Occipital lobe (tissue), 2 donors: ENCODE results near the gene H19. TPM values are rescaled to one million over a fixed set of nuclear protein-coding genes. Genes with fewer than 3 reads are reported as not detected.

ENCODE experiments used
- DNase-seq: peaks from one replicate; lab custom pipeline; 2025; lab: John Stamatoyannopoulos, UW
- total RNA-seq: library from RNA; depleted of rRNA; stranded (reverse); fragments of >200 nt; gene quantifications from one replicate; pipeline ENCODE4 v1.2.3, GENCODE V29; 2014

H19 gene
- 10.8 TPM for total RNA-seq

DNA sequence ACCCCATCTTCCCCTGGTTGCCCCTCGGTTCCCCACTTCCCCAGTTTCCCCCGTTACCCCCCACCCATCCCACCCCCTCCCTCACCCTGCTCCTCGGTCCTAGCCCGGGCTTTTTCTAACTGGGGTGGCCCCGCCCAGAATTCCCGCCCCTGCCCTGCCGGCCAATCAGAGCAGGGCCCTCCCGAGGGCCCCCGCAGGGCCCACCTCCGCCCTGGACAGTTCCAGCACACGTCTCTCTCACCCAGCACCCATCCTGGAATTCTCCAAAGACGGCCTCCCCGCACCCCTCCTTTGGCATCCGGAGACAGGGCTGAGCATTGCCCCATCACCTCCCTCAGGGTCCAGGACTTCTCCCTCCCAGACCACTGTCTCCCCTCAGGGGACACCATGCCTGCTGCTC, at the start of gene H19:
Gene H19 (minus strand): TSS at position 88 of the 400 bp plus-strand sequence.
- DNase-seq = no peak

DNA sequence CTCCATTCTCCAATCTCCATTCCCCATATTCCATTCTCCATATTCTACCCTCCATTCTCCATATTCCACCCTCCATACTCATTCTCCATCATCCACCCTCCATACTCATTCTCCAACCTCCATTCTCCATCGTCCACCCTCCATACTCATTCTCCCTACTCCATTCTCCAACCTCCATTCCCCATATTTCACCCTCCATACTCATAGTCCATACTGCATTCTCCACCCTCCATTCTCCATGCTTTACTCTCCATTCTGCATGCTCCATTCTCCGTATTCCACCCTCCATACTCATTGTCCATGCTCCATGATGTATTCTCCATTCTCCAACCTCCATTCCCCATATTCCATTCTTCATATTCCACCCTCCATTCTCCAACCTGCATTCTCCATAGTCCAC, 44.3 kb upstream of the H19 start:
- no peak for DNase-seq

DNA sequence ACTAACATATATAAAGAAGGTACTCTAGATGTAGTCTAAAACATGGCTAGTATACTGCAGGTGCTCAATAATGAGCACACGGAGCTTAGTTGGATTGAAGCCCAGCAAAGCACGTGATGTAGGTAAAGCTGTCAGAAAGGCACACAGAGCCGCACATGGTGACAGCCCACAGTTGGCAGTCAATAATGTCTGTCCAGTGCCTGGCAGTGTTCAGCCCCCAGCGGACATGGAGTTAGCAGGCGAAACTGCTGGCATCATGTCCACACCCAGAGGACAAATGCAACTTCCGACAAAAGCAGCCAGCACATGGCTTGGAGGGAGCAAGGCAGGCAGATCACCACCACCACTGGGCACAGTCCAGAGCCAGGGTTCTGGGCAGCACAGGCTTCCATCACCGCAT, 43.5 kb upstream of the H19 start:
- no peak for DNase-seq

DNA sequence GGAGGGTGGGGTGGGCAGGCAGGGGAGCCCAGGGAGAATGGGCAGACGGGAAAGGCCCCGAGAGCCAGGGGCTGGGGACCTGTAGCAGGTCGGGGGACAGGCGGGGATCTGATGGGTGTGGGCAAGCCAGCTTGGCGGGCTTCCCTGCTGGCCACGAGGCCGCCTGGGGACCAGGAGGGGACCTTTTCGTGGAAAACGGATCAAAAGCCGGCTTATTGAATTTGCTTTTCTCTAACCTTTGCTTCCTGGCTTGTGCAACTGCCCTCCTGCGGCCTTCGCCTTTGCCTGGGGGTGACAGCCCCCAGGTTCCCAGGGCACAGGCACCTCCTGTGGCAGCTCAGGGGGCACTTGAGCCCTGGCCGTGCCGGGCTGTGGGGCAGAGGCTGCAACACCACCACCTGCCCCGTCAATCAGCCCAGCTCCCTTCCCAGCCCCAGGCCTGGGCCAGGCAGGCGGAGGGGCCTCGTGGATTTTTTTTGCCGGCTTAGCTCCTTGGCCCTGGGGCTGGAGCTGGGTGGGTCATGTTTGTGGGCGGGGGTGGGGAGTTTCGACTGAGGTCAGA, 41.6 kb upstream of the H19 start:
- no peak for DNase-seq

DNA sequence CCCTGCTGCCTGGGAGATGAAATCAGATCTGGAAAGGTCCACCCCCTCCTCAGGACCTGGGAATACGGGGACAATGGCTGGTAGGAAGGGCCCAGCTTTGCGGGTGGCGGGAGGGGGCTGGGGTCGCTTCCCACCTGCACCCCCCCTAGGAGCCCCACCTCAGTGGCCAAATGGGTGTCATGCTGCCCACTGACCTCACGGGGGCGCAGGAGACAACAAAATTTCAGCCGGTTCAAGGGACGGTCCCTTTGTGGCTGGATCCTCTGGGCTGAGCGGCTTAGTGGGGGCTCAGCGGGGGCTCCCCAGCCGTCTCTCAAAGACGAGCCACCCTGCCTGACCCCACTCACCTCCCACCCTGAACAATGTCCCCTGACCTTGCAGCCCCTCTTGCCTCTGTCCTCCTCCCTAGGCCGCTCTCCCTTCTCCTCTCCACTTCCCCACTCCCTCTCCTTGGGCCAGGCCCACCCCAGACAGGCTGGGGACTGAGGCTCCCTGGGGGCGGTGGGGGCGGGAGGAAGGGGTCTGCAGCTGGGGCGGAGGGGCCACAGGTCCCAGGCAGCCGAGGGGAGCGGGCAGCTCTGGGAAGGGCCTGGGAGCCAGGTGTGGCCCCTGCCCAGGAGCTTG, 39.3 kb upstream of the H19 start:
- DNase-seq = no peak

DNA sequence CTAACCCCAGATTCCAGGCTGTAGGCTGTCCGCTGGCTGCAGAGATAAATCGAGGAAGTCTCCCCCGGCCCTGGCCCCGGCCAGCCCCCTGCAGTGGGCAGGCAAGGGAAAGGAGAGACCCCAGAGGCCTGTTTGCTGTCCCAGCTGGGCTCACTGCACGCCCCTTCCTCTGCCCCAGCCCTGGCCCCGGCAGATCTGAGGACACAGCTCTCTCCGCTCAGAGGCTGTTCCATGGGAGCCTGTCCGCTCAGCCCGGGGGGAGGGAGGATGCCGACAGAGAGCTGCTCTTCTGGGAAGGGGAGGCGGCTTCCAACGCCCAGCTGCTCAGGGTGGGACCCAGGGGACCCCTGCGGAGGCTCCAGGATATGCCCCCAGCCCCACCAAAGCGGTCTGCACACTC, 37.7 kb upstream of the H19 start:
- DNase-seq = no peak

DNA sequence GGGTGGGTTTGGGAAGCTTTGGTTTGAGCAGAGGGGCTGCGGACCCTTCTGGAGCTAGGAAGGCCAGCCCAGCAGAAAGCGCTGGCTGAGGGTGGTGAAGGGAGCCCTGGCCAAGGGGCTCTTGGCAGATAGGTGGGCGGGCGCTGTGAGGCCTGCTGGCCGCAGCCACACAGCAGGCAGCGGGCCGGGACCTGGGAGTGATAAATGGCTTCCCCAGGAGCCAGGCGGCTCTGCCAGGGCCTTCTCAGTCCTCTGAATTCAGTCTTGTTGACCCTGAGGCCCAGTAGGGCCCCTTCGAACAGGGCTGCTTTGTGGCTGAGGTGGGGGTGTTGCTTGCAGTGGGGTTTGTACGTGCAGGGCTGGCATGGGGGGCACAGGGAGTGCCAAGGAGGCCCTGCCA, 33.4 kb upstream of the H19 start:
- DNase-seq = no peak

DNA sequence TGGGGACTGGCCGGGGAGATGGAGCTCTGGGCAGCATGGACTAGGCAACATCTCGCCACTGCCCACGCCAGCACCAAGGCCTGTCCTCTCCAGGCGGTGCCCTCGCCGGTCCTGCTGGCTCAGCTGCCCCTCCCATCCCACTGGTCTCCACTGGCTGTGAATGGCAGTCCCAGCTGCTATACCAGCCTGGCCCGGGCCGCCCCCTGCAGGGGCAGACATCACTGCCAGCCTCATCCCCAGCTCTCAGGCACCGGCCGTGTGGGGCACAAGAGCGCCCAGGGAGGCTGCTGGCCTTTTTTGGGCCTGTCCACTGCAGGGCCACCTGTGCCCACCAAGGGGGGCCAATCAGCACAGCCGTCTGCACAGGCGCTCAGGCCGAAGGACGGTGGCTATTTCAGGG, 30.1 kb upstream of the H19 start:
- DNase-seq = no peak

DNA sequence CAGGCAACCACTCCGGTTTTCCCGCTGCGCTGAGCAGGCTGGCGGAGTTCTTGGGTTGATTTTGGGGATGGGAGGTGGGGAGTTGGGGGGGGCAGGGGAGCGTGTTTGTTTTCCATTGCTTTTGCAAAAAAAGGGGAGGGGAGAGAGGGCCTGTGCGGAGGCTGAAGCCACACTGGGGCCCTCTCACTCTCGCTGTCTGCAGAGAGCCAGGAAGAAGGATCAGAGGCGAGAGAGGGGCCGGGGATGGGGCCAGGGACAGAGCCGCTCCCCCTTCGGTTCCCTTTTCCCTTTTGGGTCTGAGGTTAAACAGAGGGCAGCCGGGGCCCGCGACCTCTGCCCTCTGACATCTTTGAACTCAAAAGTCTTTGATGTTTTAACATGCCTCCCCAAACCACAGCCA, 17.4 kb upstream of the H19 start:
- no peak for DNase-seq

DNA sequence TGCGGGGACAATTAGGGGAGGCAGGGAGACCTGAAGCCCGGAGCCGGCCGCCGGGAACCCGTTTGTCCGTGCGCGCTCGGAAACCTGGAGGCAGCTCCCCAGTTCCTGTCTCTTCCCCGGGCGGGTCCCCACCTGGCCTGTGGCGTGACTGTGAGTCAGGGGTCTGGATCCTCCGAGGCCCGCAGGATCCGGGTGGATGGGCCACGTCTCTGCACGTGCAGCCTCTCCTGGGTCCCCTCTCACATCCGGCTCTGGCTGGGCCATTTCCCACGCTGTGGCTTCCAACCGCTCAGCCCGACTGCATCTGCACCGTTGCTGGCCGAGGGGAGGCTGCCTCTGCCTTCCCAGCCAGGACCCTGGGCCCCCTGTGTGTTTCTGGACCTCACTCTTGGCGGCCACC, 14.8 kb upstream of the H19 start:
- DNase-seq = no peak

DNA sequence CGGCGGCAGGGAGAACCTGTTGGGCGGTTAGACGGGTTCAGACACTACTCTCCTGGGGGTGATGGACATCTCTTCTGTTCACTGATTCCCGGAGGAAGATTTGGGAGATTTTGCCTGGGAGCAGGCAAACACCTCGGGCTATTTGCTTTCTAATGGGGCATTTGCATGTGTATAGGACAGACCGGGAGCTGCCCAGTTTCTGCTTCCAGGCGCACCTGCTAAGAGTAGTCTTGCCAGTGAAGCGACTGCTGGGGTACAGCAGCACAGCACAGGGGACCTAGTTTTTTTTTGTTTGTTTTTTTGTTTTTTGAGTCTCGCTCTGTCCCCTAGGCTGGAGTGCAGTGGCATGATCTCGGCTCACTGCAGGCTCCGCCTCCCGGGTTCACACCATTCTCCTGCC, 6.8 kb upstream of the H19 start:
- DNase-seq = no peak

DNA sequence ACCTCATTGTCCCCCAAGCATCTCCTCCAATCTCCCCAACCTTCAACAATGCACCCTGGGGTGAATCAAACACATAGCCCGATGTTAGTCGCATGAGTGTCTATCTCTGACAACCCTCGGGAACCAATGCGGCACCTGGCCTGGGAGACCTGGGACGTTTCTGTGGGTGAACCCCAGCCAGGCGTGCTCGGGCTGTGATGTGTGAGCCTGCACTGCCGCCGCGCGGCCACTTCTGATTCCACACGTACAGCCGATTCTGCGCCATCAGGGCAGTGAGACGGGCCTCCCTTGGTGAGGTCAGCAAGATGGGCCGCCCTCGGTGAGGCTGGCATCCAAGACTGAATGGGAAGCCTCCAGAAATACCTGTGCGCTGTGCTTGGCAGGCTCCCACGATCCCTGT, 5.2 kb upstream of the H19 start:
- DNase-seq = no peak

DNA sequence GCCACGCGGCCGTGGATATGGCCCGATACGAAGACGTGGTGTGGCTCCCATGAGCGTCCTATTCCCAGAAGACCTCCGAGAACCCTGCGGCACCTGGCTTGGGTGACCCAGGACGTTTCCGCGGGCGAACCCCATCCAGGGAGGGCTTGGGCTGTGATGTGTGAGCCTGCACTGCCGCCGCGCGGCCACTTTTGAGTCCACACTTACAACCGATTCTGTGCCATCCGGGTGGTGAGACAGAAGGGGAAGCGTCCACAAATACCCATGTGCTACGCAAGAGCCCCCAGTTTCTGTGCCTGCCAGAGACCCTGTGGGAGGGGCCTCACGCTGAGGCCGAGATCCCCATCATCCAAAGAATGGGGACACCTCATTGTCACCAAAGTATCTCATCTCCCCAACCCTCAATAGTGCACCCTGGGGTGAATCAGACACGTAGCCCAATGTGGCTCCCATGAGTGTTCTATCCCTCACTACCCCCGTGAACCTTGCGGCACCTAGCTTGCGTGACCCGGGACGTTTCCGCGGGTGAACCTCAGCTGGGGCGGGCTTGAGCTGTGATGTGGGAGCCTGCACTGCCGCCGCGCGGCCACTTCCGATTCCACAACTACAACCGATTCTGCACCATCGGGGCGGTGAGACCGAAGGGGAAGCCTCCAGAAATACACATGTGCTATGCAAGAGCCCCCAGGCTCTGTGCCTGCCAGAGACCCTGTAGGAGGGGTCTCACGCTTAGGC, 4.6 kb upstream of the H19 start:
- DNase-seq = no peak

DNA sequence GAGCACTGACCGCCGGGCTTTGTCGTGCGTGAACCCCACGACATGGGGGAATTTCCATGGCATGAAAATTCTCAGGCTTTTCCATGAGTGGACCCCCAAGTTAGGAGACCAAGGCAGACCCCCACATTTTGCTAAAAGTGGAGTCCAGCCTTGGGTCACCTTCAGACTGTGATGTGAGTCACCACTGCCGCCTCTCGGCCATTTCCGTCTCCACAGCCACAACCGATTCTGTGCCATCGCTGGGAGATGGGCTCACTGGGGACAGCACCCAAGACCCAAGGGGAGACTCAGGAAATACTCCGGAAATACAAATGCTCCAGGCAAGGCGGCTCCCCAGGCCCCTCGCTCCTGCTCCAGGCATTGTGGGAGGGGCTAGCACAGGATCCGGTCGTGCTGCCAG, 1.2 kb upstream of the H19 start:
- DNase-seq = no peak

DNA sequence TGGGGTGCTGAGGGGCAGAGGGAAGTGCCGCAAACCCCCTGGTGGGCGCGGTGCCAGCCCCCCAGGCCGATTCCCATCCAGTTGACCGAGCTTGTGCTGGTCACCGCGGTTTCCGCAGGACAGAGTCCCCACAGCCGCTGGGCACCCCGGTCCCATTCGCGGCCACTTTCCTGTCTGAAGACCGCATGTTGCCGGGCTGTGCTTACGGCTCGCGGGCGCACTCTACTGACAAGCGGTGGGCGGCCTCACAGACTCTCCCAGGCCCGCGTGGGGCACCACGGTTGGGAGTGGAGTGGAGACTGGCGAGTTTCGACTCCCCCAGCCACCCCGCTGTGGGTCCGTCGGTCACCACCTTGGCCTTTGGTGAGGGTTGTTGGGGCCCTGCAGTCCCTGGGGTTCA, 648 bp upstream of the H19 start:
- DNase-seq = no peak

DNA sequence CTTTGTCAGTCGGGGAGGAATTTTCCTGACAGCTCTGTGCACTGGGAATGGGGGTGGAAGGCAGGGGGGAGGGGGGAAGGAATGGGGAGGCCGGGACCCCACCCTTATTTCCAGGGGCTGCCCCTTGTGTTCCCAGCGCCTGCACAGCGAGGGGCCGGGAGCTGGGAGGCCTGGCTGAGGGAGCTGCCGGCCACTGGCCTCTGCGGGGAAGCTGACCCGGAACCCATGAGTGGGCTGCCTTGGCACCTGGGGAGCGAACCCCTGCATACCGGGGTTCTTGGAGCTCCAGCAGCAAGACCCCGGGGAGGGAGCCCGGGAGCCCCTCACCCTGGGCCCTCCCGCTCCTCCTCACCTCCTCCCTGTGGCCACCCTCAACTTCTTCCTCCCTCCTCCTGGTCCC, 3.5 kb downstream of the H19 start:
- no peak for DNase-seq

DNA sequence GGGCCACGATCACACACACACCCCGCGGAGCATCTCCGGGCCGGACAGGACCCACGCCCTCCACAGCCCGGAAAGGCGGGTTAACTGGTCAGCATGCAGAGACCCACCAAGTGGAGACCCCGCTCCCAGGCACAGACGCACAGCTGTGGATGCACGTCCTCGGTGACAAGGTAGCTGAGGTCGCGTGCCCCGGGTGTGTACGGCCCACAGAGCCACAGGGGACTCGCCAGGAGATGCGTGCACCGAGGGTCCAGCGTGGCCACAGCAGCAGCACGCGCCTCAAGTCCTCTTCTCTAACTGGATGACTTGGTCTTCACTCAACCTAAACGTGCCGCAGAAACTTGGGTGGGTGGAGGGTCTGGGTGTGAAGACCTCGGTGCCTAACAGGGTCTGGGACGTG, 5.5 kb downstream of the H19 start:
- DNase-seq = no peak

DNA sequence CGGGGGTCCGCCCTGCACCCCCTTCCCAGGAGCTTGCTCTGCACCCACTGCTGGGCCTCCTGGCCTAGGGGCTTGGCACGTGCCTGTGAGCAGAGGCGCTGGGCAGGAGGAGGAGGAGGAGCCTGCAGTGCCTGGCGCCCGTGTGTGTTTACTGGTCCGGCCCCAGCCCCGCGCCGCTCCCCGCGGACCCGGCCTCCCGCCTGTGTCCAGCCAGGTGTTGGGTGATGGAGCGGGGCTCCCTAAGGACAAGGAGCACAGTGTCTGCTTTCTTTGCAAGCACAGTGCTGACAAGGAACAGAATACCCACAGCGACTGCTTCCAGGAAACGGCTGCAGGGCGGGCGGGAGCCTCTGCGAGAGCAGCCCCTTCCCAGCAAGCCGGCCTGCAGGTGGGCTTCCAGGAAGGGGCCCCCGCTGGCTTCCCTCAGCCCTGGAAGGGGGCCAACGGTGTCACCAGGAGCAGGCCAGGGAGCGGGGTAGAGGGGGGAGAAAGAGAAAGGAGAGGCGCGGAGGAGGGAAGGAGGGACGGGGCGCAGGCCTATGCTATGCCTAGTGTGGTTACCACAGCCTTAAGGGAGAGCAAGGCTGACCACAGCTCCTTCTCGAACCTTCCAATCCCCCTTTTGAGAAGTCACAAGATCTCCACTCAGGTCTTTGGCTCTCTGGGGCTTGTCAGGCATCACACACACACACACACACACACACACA, 6.6 kb downstream of the H19 start:
- DNase-seq = no peak

DNA sequence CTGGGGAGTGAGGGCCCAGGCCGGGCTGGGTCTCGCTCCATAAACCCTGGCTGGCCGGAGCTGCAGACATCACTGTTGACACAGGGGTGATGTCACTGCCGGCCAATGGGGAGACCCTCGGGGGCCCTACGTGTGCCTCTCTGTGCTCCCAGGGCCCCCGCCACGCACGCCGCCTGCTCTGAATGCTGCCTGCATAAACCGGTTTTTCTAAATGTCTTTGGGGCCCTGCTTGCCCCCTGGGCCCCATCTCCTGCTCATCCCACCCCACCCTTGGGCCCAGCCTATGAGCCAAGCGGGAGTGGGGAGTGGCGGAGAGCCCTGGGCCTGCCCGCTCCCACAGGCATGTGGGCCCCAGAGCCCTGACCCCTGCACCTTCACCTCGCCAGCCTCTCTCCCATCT, 7.7 kb downstream of the H19 start:
- no peak for DNase-seq

DNA sequence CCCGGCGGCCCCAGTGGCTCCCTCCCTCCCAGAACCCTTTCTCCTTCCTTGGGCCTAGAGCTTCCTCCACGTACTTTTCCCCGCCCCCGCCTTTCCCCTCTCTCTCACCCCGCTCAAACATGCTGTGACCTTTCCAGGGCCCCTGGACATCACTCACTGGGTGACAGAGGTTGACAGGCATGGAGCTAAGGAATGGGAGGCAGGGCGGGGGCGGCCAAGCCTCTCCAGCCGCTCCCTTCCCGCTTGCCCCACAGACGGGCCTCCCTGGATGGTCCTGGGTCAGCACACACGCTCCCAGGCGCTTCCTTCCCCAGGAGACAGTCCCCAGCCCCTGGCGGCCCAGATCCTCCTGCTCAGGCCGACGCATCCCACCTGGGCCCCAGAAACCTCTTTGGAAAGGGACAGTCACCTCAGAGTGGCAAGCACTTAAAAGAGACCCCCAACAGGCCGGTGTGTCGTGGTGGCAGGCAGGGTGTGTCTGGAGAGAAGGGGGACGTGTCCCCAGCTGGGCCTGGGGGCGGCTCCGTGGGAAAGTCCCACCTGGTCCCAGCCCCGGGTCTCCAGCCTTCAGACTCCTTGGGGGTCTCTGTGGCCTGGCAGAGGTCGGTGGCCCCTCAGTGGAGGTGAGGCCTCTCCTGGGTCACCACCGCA, 8.8 kb downstream of the H19 start:
- DNase-seq = no peak

DNA sequence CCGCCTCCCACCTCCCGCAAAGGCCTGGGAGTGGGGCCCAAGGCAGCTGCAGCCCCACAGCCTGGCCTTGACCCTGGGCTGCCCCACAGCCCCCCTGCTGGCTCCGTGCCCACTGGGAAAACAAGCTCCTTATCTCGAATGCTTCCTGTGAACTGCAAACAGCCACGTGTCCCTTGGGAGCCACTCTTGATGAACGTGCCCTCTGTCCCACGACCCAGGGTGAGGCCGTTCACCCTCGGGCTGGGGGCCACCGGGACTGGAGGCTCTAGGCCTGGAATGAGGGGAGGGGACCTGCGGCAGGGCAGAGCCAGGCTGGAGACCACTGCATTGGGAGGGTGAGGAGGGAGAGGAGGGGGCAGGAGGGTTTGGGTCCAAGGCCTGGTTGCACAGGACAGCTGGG, 9.5 kb downstream of the H19 start:
- DNase-seq = no peak

DNA sequence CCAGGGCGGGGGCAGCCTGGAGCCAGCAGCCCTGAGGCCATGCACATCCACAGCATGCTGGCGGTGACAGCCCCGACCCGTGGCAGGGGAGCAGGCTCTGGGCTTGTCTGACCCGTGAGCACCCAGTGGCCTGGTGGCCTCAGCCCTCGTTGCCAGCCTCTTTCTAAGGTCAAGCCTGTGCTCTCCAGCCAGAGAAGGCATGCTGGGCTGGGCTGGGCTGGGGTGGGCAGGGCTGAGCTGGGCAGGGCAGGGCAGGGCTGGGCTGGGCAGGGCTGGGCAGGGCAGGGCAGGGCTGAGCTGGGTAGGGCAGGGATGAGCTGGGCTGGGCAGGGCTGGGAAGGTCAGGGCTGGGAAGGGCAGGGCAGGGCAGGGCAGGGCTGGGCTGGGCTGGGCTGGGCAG, 10.6 kb downstream of the H19 start:
- DNase-seq = no peak
